GM10847 (cell line): ENCODE results near the gene STXBP3.

Experiments used
- POLR2A ChIP-seq: IDR thresholded peaks from 2 replicates; pipeline ENCODE4 v1.6.1; 2011; ENCODE audit not compliant: insufficient read length; ENCODE audit errors: extremely low read depth

STXBP3 gene

GRCh38 chr1:108746382-108747170, at the start of gene STXBP3:
Gene STXBP3, plus strand, starts transcription at chr1:108746674. Its CDS starts 64 bp downstream, at chr1:108746738.
- peak; percentile 85 for TF ChIP-seq POLR2A

- no peak for TF ChIP-seq POLR2A
Observed at GRCh38 chr1:108699375-108700332, 46.8 kb upstream of the STXBP3 start.

- no peak for TF ChIP-seq POLR2A
Observed at GRCh38 chr1:108701176-108701849, 45.2 kb upstream of the STXBP3 start.

- no peak for TF ChIP-seq POLR2A
Observed at GRCh38 chr1:108703939-108704338, 42.5 kb upstream of the STXBP3 start.

- TF ChIP-seq POLR2A: no peak
Observed at GRCh38 chr1:108704496-108704895, 42.0 kb upstream of the STXBP3 start.

GRCh38 chr1:108706643-108707042, 39.8 kb upstream of the STXBP3 start:
- no peak for TF ChIP-seq POLR2A

- no peak for TF ChIP-seq POLR2A
Observed at GRCh38 chr1:108708691-108709660, 37.5 kb upstream of the STXBP3 start.

GRCh38 chr1:108712606-108713150, 33.8 kb upstream of the STXBP3 start, which contains the start of gene FNDC7:
Gene FNDC7, plus strand, starts transcription at chr1:108712908. Its CDS starts 26 bp downstream, at chr1:108712934.
- no peak for TF ChIP-seq POLR2A

- TF ChIP-seq POLR2A: no peak
Observed at GRCh38 chr1:108715932-108716331, 30.5 kb upstream of the STXBP3 start.

GRCh38 chr1:108716437-108717230, 29.8 kb upstream of the STXBP3 start:
- TF ChIP-seq POLR2A: no peak

- TF ChIP-seq POLR2A: no peak
Observed at GRCh38 chr1:108717774-108718316, 28.6 kb upstream of the STXBP3 start.

GRCh38 chr1:108718927-108719655, 27.4 kb upstream of the STXBP3 start:
- no peak for TF ChIP-seq POLR2A
